Chondrocyte (in vitro differentiated cells): ENCODE results near the gene DSG3. TPM values are rescaled to one million over a fixed set of nuclear protein-coding genes. Genes with fewer than 3 reads are reported as not detected.
"Not testable (repeated sequence)": the region's sequence is repeated elsewhere in the genome, so short reads cannot be mapped to it uniquely, and the experiment has no call there.

Experiments
- DNase-seq: peaks from one replicate; pipeline ENCODE4 v3.0.0; 2021; ENCODE audit warnings: mixed read lengths, low spot score
- H3K27ac Mint-ChIP-seq: one replicate; pipeline ENCODE4 v1.8.0; 2021; ENCODE audit warnings: mild to moderate bottlenecking, moderate library complexity, mixed read lengths; ENCODE audit not compliant: unreplicated experiment
- H3K27me3 Mint-ChIP-seq: 2 replicates; pipeline ENCODE4 v1.8.0; 2021; ENCODE audit warnings: low read depth, mixed read lengths
- H3K36me3 Mint-ChIP-seq: 2 replicates; pipeline ENCODE4 v1.8.0; 2021; ENCODE audit warnings: low read depth, mixed read lengths
- H3K4me1 Mint-ChIP-seq: 2 replicates; pipeline ENCODE4 v1.8.0; 2021; ENCODE audit warnings: low read depth, mild to moderate bottlenecking, mixed read lengths
- H3K4me3 Mint-ChIP-seq: one replicate; pipeline ENCODE4 v1.8.0; 2021; ENCODE audit warnings: mild to moderate bottlenecking, moderate library complexity, mixed read lengths; ENCODE audit not compliant: unreplicated experiment
- H3K9me3 Mint-ChIP-seq: 2 replicates; pipeline ENCODE4 v1.8.0; 2021; ENCODE audit warnings: low read depth, mixed read lengths
- CTCF ChIP-seq: fragments of 200-600 bp; sonication (generic); IDR thresholded peaks from 2 replicates; pipeline ENCODE4 v1.5.0; 2021; ENCODE audit warnings: antibody characterized with exemption, mild to moderate bottlenecking, moderate library complexity
- total RNA-seq: library from RNA; stranded (reverse); gene quantifications from 3 replicates; pipeline ENCODE4 v1.2.1, GENCODE V29; 2021

DSG3 gene
- total RNA-seq, 1 donor from 2014 or later, result not detected

DNA sequence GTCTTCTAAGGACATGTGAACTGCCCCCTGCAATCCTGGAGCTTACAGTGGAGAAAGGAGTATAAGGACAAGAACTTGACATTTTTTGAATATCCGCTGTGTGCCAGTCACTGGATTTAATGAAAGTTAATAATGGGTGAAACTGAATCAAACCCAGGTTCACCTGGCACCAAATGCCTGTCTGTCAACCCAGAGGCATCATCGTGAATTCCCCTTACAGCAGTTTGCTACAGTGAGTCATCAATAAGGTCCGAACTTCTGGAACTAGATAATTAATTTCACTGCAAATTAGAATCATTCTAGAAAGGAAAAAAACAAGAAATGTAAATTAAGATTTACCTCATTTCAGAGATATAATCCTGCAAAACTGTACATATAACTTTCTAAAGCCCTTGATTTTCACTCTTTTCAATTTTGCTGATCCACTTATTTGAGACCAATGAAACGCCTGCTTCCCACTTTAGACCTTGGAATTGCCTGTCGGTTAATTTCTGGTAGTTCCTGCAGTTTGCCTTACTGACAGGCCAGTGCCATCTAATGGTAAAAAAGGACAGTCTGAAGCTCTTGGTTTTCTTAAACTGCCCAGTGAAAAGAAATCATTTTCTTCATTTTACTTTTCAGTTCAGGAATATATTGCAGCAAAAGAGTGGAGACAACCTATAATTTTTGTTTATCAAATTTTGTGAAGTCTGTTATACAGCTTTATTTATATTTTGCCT, 58.6 kb downstream of the DSG3 start:
- no peak overlapping the region for H3K4me3 Mint-ChIP-seq
- H3K27me3 Mint-ChIP-seq, result no peaks in the 10 kb centered on the region
- no peaks in the 10 kb centered on the region for H3K9me3 Mint-ChIP-seq
- no peak for DNase-seq
- H3K27ac Mint-ChIP-seq, result no peak overlapping the region
- TF ChIP-seq CTCF, result peak; percentile 81
- H3K36me3 Mint-ChIP-seq, result no peaks in the 10 kb centered on the region
- H3K4me1 Mint-ChIP-seq, result peaks cover 9% of the 10 kb centered on the region

DNA sequence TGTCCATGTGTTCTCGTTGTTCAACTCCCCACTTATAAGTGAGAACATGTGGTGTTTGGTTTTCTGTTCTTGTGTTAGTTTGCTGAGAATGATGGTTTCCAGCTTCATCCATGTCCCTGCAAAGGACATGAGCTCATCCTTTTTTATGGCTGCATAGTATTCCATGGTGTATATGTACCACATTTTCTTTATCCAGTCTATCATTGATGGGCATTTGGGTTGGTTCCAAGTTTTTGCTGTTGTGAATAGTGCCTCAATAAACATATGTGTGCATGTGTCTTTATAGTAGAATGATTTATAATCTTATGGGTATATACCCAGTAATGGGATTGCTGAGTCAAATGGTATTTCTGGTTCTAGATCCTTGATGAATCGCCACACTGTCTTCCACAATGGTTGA, 59.6 kb downstream of the DSG3 start:
- DNase-seq, H3K4me3 Mint-ChIP-seq, H3K27ac Mint-ChIP-seq, H3K9me3 Mint-ChIP-seq, H3K36me3 Mint-ChIP-seq, H3K27me3 Mint-ChIP-seq: not testable (repeated sequence)
- peaks cover 14% of the 10 kb centered on the region for H3K4me1 Mint-ChIP-seq

- no peaks in the 10 kb centered on the region for H3K36me3 Mint-ChIP-seq
- peaks cover 31% of the 10 kb centered on the region for H3K4me1 Mint-ChIP-seq
- no peaks in the 10 kb centered on the region for H3K9me3 Mint-ChIP-seq
- no peak for TF ChIP-seq CTCF
- H3K27me3 Mint-ChIP-seq, result no peaks in the 10 kb centered on the region
- H3K27ac Mint-ChIP-seq, result no peak overlapping the region
- DNase-seq, result no peak
- no peak overlapping the region for H3K4me3 Mint-ChIP-seq
Observed at GRCh38 chr18:31508781-31509180, 61.2 kb downstream of the DSG3 start.

DNA sequence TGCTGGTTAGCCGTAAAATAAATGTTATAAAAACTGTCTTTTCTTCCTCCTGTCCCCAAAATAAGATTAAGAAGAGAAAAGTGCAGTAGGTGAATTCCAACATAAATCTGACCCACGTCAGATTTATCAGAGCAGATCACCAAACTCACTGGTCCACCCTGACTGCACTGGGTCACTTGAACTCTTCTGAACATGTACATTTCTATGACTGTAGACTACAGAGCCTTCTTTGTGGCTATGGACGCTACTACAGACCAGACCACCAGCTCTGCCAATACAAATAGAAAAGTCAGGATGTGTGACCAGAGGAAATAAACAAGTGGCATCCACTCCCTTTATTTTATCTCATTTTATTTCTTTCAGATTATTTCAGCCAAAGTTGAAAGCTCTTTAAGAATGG, 62.0 kb downstream of the DSG3 start:
- DNase-seq, result no peak
- TF ChIP-seq CTCF, result no peak
- Mint-ChIP-seq H3K36me3 (no peaks in the 10 kb centered on the region), H3K4me1 (peaks cover 34% of the 10 kb centered on the region), H3K27ac (no peak overlapping the region), H3K4me3 (no peak overlapping the region), H3K9me3 (no peaks in the 10 kb centered on the region), H3K27me3 (no peaks in the 10 kb centered on the region)

DNA sequence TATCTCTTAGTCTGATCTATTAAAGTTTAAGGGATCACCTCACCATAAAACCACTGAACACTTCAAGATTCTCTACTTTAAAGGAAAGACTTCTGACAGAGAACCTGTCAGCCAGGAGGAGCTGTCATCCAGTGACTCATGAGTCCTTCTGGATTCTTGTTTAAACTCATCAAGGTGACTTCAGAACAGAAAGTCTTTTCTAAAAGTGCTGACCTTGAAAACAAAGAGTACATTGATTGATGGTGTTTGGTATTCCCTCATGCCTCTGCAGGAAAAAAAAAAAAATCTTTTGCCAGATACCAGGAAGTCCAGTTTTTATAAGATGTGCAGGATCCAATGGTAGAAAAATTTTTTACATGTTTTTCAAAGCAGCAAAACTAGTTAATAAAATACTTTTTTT, 62.8 kb downstream of the DSG3 start:
- H3K36me3 Mint-ChIP-seq, result no peaks in the 10 kb centered on the region
- no peaks in the 10 kb centered on the region for H3K27me3 Mint-ChIP-seq
- TF ChIP-seq CTCF, result no peak
- H3K4me3 Mint-ChIP-seq, result no peak overlapping the region
- peaks cover 34% of the 10 kb centered on the region for H3K4me1 Mint-ChIP-seq
- no peak for DNase-seq
- H3K9me3 Mint-ChIP-seq, result no peaks in the 10 kb centered on the region
- no peak overlapping the region for H3K27ac Mint-ChIP-seq

- peaks cover 34% of the 10 kb centered on the region for H3K4me1 Mint-ChIP-seq
- no peak overlapping the region for H3K27ac Mint-ChIP-seq
- H3K9me3 Mint-ChIP-seq, result no peaks in the 10 kb centered on the region
- no peaks in the 10 kb centered on the region for H3K36me3 Mint-ChIP-seq
- TF ChIP-seq CTCF, result peak; percentile 38
- no peak for DNase-seq
- no peak overlapping the region for H3K4me3 Mint-ChIP-seq
- no peaks in the 10 kb centered on the region for H3K27me3 Mint-ChIP-seq
Observed at GRCh38 chr18:31511098-31511497, 63.6 kb downstream of the DSG3 start.
